Bone marrow (tissue), 2 donors: ENCODE results near the gene LAMB3.

Source experiments
- DNase-seq, 2 donors: peaks; one replicate each; lab custom pipeline; 2025; lab: John Stamatoyannopoulos, UW

Gene LAMB3

GRCh38 chr1:209633335-209633997, 18.8 kb downstream of the LAMB3 start:
- no peak for DNase-seq

DNA sequence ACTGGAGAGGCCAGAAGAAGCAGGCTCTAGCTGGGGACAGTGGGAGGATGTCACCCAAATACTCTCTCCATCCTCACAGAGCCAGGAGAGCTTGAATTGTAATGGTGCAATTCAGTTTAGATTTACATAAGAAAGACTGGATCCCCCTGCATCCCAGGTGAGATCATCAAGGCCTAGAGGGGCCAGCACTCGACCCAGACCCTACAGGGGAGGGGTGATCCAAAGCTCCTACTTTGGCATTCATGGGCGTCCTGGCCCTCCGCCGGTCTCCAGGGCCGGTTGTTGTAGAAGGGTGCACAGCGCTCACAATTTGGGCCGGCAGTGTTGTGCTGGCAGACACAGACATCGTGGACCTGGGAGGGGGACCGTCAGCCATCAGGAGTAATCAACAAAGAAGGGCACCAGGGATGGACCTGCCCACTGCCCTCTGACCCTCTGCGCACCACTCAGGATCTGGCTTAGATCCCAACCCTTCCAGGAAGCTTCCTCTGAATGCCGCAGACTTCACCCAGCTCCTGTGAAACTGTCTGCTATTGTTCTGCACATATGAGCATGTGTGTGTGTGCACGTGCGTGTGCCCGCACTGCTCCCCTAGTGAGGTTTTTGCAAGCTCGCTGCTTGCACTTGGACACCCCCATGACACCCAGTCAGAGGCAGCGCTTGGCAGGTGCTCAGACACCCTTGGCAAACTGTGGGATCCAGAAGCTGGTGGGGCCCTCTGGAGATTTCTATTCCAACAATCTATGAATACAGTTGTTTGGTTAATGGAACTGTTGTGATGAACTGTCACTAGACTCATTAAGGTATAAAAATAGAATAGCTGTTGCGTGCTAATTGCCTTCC, 21.6 kb downstream of the LAMB3 start:
- no peak for DNase-seq

GRCh38 chr1:209629621-209630382, 22.4 kb downstream of the LAMB3 start:
- no peak for DNase-seq

DNA sequence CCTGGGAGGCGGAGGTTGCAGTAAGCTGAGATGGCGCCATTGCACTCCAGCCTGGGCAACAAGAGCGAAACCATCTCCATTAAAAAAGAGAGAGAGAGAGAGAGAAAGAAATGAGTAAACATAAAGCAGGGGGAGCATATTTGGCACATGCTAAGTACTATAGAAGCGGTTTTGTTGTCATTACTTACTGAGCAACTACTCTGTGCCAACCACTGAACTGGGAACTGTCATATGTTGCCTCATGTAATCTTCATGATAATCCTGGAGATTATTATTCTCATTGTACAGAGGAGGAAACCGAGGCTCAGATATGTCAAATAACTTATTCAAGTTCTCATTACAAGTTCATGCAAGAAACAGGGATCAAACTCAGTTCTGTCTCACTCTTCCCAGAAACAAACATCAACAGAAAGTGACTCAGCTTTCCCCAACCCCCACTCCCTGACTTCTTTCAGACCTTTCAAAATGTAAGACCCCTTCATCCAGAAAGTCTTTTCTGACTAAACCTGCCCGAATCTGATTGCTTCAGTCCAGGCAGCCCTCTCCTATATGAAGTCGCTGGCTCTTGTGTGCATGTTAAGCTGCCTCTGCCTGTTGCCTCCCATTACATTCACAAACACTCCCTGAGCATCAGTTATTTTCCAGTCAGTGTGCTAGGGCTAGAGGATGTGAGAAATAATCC, 23.5 kb downstream of the LAMB3 start:
- DNase-seq: no peak

GRCh38 chr1:209627732-209628196, 24.5 kb downstream of the LAMB3 start:
- DNase-seq: peak; percentile 46 to 50

GRCh38 chr1:209627027-209627731, 25.0 kb downstream of the LAMB3 start:
- DNase-seq: peak in 1 of 2 donors; percentile 33

GRCh38 chr1:209626346-209627026, 25.7 kb downstream of the LAMB3 start:
- no peak for DNase-seq

DNA sequence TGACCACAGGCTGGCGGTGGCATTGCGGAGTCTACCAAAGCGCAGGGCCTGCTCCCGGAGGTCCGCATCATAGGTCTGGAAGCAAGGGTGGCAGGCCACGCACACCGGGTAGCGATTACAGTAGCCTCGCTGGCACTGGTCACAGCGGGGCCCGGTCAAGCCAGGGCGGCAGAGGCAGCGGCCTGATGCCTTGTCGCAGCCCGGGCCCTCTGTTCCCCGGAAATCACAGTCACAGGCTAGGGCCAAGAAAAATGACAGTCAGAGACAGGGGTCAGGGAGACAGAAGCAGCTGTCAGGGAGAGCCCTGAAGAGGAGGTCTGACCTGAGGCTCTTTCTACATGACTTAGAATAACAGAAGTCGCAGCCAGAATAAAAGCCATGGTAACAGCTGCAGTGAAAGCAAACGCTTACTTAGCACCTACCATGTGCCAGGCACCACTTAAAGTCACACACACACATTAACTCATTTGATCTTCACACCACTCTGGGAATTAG, 26.4 kb downstream of the LAMB3 start:
- DNase-seq: no peak

GRCh38 chr1:209624558-209625549, 27.4 kb downstream of the LAMB3 start:
- DNase-seq: no peak

DNA sequence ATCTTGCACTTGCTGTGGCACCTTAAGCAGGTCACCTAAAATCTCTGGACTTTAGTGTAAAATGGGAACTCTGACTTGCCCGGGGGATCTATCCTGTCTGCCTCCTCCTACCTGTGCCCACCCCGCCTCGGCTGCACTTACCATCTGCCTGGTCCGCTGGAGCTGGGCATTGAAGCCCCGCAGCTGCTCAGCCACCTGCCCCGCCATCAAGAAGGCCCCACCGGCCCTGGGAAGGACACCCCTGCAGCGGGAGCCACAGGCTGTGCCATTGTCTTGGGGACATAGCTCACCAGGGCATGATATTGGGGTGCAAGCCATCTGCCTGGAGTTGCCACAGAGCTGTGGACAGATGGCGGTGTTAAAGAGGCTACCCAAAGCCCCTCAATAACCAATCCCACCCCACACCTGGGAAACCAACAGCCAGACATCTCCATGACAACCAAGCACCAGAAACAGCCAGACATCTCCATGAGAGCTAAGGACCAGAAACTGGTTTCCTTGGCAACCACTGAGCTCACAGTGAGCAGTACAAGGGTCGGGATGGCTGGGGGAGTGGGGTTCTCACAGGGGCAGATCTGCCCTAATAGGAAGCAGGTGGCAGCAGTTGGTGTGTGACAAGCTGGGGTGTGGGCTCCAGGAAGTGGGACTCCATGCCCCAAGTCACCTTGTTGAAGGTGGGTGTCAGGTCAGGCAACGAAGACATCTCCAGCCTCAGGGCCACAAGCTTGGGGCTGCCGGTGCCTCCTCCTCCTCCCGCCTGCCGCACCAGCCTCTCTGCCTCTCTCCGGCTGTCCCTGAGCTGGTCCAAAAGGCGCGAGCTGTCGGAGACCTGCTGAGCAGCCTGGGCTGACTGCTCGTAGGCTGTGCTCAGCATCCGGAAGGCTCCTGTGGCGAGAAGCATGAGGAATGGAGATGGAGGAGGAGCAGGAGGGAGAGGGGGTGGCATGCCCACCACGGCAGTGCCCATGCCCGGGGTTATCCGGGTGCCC, 29.1 kb downstream of the LAMB3 start:
- DNase-seq: no peak

DNA sequence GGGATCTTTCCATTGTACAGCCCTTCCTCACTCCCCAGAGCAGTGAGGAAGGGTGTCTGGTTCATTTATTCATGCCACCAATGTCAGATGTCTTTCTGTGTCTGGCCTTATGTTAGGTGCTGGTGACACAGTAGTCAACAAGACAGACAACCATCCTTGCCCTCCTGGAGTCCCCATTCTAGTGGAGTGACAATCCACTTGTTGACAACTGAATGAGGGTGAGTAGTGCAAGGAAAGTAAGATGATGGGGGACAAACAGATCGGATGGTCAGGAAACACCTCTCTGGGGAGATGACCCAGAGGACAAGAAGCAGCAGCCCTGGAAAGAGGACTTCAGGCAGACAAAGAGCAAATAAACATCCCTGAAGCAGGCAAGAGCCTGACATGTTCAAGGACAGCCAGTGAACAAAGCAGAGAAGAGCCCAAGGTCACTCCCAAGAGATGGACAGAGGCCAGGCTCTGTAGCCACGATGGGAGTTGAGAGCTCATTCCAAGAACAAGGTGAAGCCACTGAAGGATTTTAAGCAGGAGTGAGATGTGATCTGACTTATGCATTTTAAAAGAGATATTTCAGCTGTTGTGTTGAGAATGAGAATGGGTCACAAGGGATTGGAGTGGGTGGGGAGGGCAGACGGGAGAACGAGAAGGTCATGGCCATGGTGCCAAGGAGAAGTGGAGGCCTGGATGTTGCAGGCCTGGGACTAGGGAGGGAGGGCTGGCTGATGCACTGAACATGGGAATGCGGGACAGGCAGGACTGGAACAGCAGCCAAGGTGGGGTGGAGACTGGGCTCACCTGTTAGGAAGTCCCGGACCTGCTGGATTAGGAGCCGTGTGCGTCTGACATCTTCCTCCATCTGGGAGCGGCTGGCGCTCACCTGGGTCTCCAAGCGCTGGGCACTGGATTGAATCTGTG, 30.2 kb downstream of the LAMB3 start:
- no peak for DNase-seq

- no peak for DNase-seq
Measured at GRCh38 chr1:209621286-209621685, 30.9 kb downstream of the LAMB3 start.

GRCh38 chr1:209620487-209620884, 31.7 kb downstream of the LAMB3 start:
- DNase-seq: no peak

- DNase-seq: no peak
Measured at GRCh38 chr1:209619696-209620486, 32.3 kb downstream of the LAMB3 start.

DNA sequence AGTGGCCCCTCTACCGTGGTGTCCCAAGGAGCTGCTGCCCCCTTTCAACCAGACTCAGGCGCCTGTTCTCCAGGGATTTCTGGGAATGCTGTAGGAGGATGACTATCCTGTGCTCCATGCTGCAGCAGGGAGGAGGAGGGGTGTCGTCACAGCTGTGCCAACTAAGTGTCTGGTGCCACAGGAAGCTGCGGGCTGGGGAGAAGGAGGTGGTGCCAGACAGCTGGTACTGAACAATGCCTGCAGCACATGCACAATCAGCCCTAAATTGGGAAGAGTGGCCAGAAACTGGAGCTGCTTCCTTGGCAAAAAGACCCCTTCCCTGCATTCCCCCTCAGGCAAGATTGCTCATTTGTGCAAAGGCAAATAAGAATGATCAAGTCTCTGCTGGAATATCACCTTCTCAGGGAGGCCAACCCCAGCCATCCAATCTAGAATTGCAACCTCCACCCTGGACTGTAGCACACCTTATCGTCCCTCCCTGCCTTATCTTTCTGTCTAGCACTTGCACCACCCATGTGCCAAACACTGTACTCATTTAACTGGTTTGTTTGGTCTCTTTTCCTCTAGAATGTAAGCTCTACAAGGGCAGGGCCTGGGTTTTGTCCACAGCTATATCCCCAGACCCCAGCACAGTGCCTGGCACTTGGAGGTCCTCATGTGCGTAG, 33.3 kb downstream of the LAMB3 start:
- no peak for DNase-seq

DNA sequence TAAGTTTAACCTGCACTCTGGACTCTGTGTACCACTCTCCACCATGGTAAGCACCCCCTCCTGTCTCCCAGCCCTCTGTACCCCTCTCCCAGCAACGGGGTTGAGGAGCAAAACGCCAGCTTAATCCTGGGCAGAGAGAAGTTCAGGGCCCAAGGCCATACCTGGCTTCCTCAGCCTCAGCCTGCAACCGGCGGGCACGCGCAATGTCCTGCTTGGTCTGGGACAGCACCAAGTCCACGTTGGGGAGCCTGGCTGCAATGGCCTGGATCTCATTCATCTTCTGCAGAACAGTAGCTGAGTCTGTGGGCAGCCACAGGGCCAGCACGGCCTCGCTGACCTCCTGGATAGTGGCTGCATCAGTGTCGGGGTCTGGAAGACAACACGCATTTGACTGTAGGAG, 33.9 kb downstream of the LAMB3 start:
- no peak for DNase-seq
